KMS-11 (cell line): ENCODE data around the gene PKD1L1.

Experiments
- H2AFZ ChIP-seq: fragments of 200-600 bp; sonication (generic); 2 replicates; pipeline ENCODE4 v1.6.1; 2016; ENCODE audit warnings: antibody characterized with exemption, mixed run types, low read depth
- H3K27ac ChIP-seq: fragments of 200-600 bp; sonication (generic); 2 replicates; pipeline ENCODE4 v1.6.1; 2016; ENCODE audit warnings: mild to moderate bottlenecking, mixed run types
- H3K27me3 ChIP-seq: fragments of 200-600 bp; sonication (generic); 2 replicates; pipeline ENCODE4 v1.6.1; 2017; ENCODE audit warnings: mild to moderate bottlenecking, low read depth, mixed run types, moderate library complexity; ENCODE audit not compliant: insufficient read depth
- H3K36me3 ChIP-seq: fragments of 200-600 bp; sonication (generic); 2 replicates; pipeline ENCODE4 v1.6.1; 2017; ENCODE audit warnings: mild to moderate bottlenecking, mixed run types; ENCODE audit not compliant: insufficient read depth
- H3K4me1 ChIP-seq: fragments of 200-600 bp; sonication (generic); 2 replicates; pipeline ENCODE4 v1.6.1; 2016; ENCODE audit warnings: mild to moderate bottlenecking, low read depth, mixed run types; ENCODE audit not compliant: poor library complexity, severe bottlenecking
- H3K4me2 ChIP-seq: fragments of 200-600 bp; sonication (generic); 2 replicates; pipeline ENCODE4 v1.7.0; 2016; ENCODE audit warnings: mild to moderate bottlenecking, mixed run types
- H3K4me3 ChIP-seq: fragments of 200-600 bp; sonication (generic); IDR thresholded peaks from 2 replicates; pipeline ENCODE4 v1.6.1; 2017; ENCODE audit warnings: low read depth, low read length, mixed read lengths; ENCODE audit not compliant: insufficient read depth
- H3K79me2 ChIP-seq: fragments of 200-600 bp; sonication (generic); 2 replicates; pipeline ENCODE4 v1.6.1; 2016; ENCODE audit warnings: low read depth, mixed run types; ENCODE audit not compliant: insufficient read depth
- H3K9ac ChIP-seq: fragments of 200-600 bp; sonication (generic); 2 replicates; pipeline ENCODE4 v1.6.1; 2016; ENCODE audit warnings: mild to moderate bottlenecking, mixed run types
- H4K20me1 ChIP-seq: fragments of 200-600 bp; sonication (generic); 2 replicates; pipeline ENCODE4 v1.6.1; 2016; ENCODE audit warnings: mild to moderate bottlenecking, mixed run types; ENCODE audit not compliant: insufficient read depth
- TF ChIP-seq, protein P1 (sequence below): fragments of 200-600 bp; sonication (generic); conservative IDR thresholded peaks from 2 replicates; pipeline ENCODE4 v1.6.1; 2017; ENCODE audit warnings: low read depth, mild to moderate bottlenecking, antibody characterized with exemption, low read length, moderate library complexity, mixed read lengths

The PKD1L1 gene

GRCh38 chr7:47771990-47772360 lies 176.3 kb downstream of the PKD1L1 start:
- no peaks in the 10 kb centered on the region for H3K36me3 ChIP-seq
- no peak overlapping the region for H3K4me2 ChIP-seq
- H3K4me1 ChIP-seq: no peaks in the 10 kb centered on the region
- no peak overlapping the region for H3K9ac ChIP-seq
- H3K27ac ChIP-seq: no peak overlapping the region
- no peaks in the 10 kb centered on the region for H3K79me2 ChIP-seq
- no peaks in the 10 kb centered on the region for H4K20me1 ChIP-seq
- H2AFZ ChIP-seq: no peak overlapping the region
- no peak overlapping the region for H3K4me3 ChIP-seq
- TF ChIP-seq, protein P1, sequence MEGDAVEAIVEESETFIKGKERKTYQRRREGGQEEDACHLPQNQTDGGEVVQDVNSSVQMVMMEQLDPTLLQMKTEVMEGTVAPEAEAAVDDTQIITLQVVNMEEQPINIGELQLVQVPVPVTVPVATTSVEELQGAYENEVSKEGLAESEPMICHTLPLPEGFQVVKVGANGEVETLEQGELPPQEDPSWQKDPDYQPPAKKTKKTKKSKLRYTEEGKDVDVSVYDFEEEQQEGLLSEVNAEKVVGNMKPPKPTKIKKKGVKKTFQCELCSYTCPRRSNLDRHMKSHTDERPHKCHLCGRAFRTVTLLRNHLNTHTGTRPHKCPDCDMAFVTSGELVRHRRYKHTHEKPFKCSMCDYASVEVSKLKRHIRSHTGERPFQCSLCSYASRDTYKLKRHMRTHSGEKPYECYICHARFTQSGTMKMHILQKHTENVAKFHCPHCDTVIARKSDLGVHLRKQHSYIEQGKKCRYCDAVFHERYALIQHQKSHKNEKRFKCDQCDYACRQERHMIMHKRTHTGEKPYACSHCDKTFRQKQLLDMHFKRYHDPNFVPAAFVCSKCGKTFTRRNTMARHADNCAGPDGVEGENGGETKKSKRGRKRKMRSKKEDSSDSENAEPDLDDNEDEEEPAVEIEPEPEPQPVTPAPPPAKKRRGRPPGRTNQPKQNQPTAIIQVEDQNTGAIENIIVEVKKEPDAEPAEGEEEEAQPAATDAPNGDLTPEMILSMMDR: no peak
- no peaks in the 10 kb centered on the region for H3K27me3 ChIP-seq

- TF ChIP-seq, protein P1: no peak
- no peaks in the 10 kb centered on the region for H4K20me1 ChIP-seq
- no peak overlapping the region for H3K4me3 ChIP-seq
- no peak overlapping the region for H3K4me2 ChIP-seq
- H3K27ac ChIP-seq: no peak overlapping the region
- H3K27me3 ChIP-seq: no peaks in the 10 kb centered on the region
- H3K4me1 ChIP-seq: no peaks in the 10 kb centered on the region
- H2AFZ ChIP-seq: no peak overlapping the region
- H3K79me2 ChIP-seq: no peaks in the 10 kb centered on the region
- H3K9ac ChIP-seq: no peak overlapping the region
- no peaks in the 10 kb centered on the region for H3K36me3 ChIP-seq
These were observed 176.8 kb downstream of the PKD1L1 start for GRCh38 chr7:47771336-47771989.

- Histone ChIP-seq H3K4me1 (peaks cover 16% of the 10 kb centered on the region), H2AFZ (no peak overlapping the region), H3K27ac (no peak overlapping the region), H3K4me2 (no peak overlapping the region), H4K20me1 (no peaks in the 10 kb centered on the region), H3K4me3 (no peak overlapping the region), H3K36me3 (no peaks in the 10 kb centered on the region), H3K9ac (no peak overlapping the region), H3K79me2 (no peaks in the 10 kb centered on the region), H3K27me3 (no peaks in the 10 kb centered on the region)
- TF ChIP-seq, protein P1: no peak
These were observed 182.1 kb downstream of the PKD1L1 start for GRCh38 chr7:47766126-47766525.

DNA sequence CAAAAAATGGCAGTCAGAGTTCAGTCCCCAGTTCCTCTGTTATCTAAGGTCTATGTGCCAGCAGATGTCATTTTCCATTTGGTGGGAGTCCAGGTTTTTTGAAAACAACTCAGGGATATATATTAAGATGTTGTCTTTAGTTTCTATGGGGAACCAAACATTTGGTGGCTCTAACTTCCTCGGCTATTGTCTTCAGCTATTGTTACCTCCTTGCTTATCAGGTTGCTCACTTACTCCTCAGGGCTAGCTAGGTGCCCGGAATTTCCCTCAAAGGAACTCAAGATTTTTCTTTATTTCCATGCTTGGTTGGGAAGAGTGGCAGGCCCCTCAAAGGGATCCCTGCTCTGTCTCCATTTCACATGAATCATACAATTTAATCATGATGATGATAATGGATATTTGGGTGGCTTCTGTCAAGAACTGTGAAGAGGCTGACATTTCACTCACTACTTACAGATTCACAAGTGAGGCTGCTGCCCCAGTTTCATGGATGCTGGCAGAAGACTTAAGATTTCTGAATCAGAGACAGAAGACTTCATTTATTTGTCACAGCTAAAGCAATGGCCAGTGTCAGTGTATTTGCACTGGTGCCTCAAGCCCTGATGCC lies 182.8 kb downstream of the PKD1L1 start:
- H3K9ac ChIP-seq: no peak overlapping the region
- peaks cover 16% of the 10 kb centered on the region for H3K4me1 ChIP-seq
- TF ChIP-seq, protein P1: no peak
- H4K20me1 ChIP-seq: no peaks in the 10 kb centered on the region
- no peaks in the 10 kb centered on the region for H3K27me3 ChIP-seq
- no peak overlapping the region for H2AFZ ChIP-seq
- H3K79me2 ChIP-seq: no peaks in the 10 kb centered on the region
- no peak overlapping the region for H3K4me3 ChIP-seq
- H3K27ac ChIP-seq: no peak overlapping the region
- no peaks in the 10 kb centered on the region for H3K36me3 ChIP-seq
- no peak overlapping the region for H3K4me2 ChIP-seq
